SU-DHL-6 (cell line): ENCODE data around the gene ECHDC1.

Experiments
- H2AFZ ChIP-seq: fragments of 200-600 bp; sonication (generic); 2 replicates; pipeline ENCODE4 v1.6.1; 2014; ENCODE audit warnings: low read depth, mild to moderate bottlenecking, moderate library complexity, mixed read lengths, antibody characterized with exemption, low read length; ENCODE audit not compliant: severe bottlenecking
- H3F3A ChIP-seq: fragments of 200-600 bp; shearing (Covaris generic); 2 replicates; pipeline ENCODE4 v1.6.0; 2016; ENCODE audit warnings: antibody characterized with exemption, mild to moderate bottlenecking; ENCODE audit not compliant: insufficient read depth
- H3K27ac ChIP-seq: fragments of 200-600 bp; sonication (generic); 2 replicates; pipeline ENCODE4 v1.5.1; 2016; ENCODE audit warnings: low read depth, mild to moderate bottlenecking, low read length, moderate library complexity, mixed read lengths
- H3K27me3 ChIP-seq: fragments of 200-600 bp; sonication (generic), shearing (Covaris generic); 2 replicates; pipeline ENCODE4 v1.6.0; 2014; ENCODE audit warnings: mild to moderate bottlenecking, low read length
- H3K36me3 ChIP-seq: fragments of 200-600 bp; sonication (generic); 2 replicates; pipeline ENCODE4 v1.6.1; 2014; ENCODE audit warnings: mild to moderate bottlenecking, low read length, mixed read lengths
- H3K4me2 ChIP-seq: fragments of 300-600, 200-600 bp; shearing (Covaris generic), sonication (generic); 2 replicates; pipeline ENCODE4 v1.6.0; 2014; ENCODE audit warnings: low read length, low read depth, mild to moderate bottlenecking; ENCODE audit not compliant: poor library complexity, severe bottlenecking
- H3K4me3 ChIP-seq: fragments of 200-600 bp; sonication (generic); 2 replicates; pipeline ENCODE4 v1.5.1; 2014; ENCODE audit warnings: antibody characterized with exemption, low read length, mild to moderate bottlenecking, mixed read lengths; ENCODE audit not compliant: insufficient read depth, poor library complexity, severe bottlenecking
- H3K79me2 ChIP-seq: fragments of 200-600 bp; sonication (generic); 2 replicates; pipeline ENCODE4 v1.6.1; 2014; ENCODE audit warnings: mild to moderate bottlenecking, low read length, moderate library complexity; ENCODE audit not compliant: insufficient read depth
- H3K9ac ChIP-seq: fragments of 200-600 bp; sonication (generic); 2 replicates; pipeline ENCODE4 v1.7.0; 2014; ENCODE audit warnings: mild to moderate bottlenecking, low read length
- H3K9me2 ChIP-seq: fragments of 200-600 bp; sonication (generic); replicated peaks from 2 replicates; pipeline ENCODE4 v1.6.1; 2014; ENCODE audit warnings: low read length; ENCODE audit not compliant: insufficient read depth
- H3K9me3 ChIP-seq: fragments of 200-600 bp; sonication (generic); 2 replicates; pipeline ENCODE4 v1.6.1; 2014; ENCODE audit warnings: low read length, mixed read lengths; ENCODE audit not compliant: insufficient read depth
- H4K20me1 ChIP-seq: fragments of 200-600 bp; sonication (generic); 2 replicates; pipeline ENCODE4 v1.6.1; 2014; ENCODE audit warnings: low read depth, mild to moderate bottlenecking, antibody characterized with exemption, low read length, moderate library complexity, mixed read lengths
- CTCF ChIP-seq: fragments of 200-600 bp; sonication (generic); IDR thresholded peaks from one replicate; pipeline ENCODE4 v1.5.1; 2017; ENCODE audit warnings: antibody characterized with exemption, mild to moderate bottlenecking, low read length, moderate library complexity; ENCODE audit not compliant: insufficient read depth, poor library complexity, severe bottlenecking
- EZH2phosphoT487 ChIP-seq: fragments of 200-600 bp; sonication (generic), shearing (Covaris generic); conservative IDR thresholded peaks from 2 replicates; pipeline ENCODE4 v1.6.1; 2018; ENCODE audit warnings: mild to moderate bottlenecking, antibody characterized with exemption, low read length, moderate library complexity, mixed read lengths

Gene ECHDC1

GRCh38 chr6:127342296-127342945 lies 988 bp downstream of the ECHDC1 start:
- Histone ChIP-seq H3K79me2 (peaks cover 77% of the 10 kb centered on the region), H4K20me1 (peaks cover 18% of the 10 kb centered on the region), H2AFZ (peak overlapping the region; percentile 87), H3K9me3 (no peaks in the 10 kb centered on the region), H3K9me2 (no peaks in the 10 kb centered on the region), H3K27me3 (no peaks in the 10 kb centered on the region), H3F3A (peaks cover 18% of the 10 kb centered on the region; the same call in 1 of the 2 replicates), H3K9ac (peak overlapping the region; percentile 92), H3K4me2 (peak overlapping the region; percentile 98), H3K36me3 (no peaks in the 10 kb centered on the region; the same call in 1 of the 2 replicates), H3K27ac (peak overlapping the region; percentile 73), H3K4me3 (peak overlapping the region; percentile 89)
- no peak for TF ChIP-seq CTCF
- no peak for TF ChIP-seq EZH2phosphoT487

DNA sequence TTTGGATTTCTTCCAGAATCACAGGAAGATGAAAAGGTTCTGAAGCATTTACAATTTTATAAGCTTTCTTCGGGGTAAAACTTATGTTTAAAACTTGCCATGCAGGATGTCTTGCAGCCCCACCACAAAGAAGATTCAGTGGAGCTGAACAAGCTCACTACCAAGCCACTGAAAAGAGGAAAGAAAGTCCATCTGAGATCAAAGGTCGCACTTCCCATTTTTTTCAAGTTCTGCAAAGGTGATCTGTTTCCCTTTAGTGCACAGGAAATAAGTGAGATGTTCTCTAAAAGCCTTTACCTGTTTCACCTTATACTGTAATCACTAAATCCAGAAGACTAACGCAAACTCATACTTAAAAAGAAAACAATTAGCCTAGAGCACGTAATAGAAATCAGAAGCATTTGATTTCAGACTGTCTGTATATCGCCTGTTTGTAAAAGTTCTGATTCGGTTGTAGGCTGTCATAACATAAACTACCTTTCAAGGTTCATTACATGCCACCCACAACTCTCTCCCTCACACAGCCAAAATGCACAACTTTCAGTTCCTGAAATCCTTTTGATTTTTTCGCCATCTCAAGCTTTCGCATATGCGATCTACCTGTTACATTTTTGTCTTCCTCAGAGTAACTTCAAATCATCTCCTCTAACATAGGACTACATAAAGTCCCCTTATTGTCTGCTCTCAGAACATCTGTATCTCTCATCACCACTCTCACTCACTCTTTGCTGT lies 1.8 kb downstream of the ECHDC1 start:
- Histone ChIP-seq H3F3A (peaks cover 18% of the 10 kb centered on the region; the same call in 1 of the 2 replicates), H2AFZ (no peak overlapping the region), H3K79me2 (peaks cover 82% of the 10 kb centered on the region), H3K9me2 (no peaks in the 10 kb centered on the region), H3K27ac (peak overlapping the region; percentile 73), H4K20me1 (peaks cover 19% of the 10 kb centered on the region), H3K4me2 (peak overlapping the region; percentile 98), H3K9me3 (no peaks in the 10 kb centered on the region), H3K27me3 (no peaks in the 10 kb centered on the region), H3K4me3 (peak overlapping the region; percentile 89), H3K36me3 (no peaks in the 10 kb centered on the region; the same call in 1 of the 2 replicates), H3K9ac (peak overlapping the region; percentile 92)
- TF ChIP-seq CTCF (no peak), EZH2phosphoT487 (no peak)

DNA sequence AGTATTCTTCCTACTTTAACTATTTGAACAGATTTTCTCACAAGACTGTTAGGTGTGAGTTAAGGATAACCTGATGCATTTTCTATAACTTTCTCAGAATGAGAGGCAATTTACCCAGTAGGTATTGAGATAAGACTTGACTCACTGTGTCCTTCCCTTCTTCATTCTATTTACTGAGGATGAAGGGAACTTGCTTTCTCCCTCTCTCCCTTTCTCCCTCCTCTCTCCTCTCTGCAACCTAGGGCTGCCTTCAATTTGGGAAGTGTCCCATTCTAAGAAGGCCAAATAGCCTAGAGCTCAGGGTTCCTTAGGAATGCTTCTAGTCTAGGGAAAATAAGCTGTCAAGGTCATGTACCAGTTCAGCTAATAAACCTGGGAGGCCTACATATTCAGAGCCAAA lies 3.2 kb downstream of the ECHDC1 start:
- no peak for TF ChIP-seq CTCF
- TF ChIP-seq EZH2phosphoT487 = no peak

More for the DNA sequence above, 3.2 kb downstream of the ECHDC1 start:
- no peaks in the 10 kb centered on the region for H3K9me3 ChIP-seq
- no peaks in the 10 kb centered on the region; the same call in 1 of the 2 replicates for H3K36me3 ChIP-seq
- peaks cover 18% of the 10 kb centered on the region; the same call in 1 of the 2 replicates for H3F3A ChIP-seq
- no peaks in the 10 kb centered on the region for H3K27me3 ChIP-seq
- no peak overlapping the region; the same call in 1 of the 2 replicates for H3K9ac ChIP-seq
- H3K4me2 ChIP-seq = peak overlapping the region; percentile 98
- no peaks in the 10 kb centered on the region for H3K9me2 ChIP-seq
- no peak overlapping the region for H3K27ac ChIP-seq
- peaks cover 95% of the 10 kb centered on the region for H3K79me2 ChIP-seq
- no peak overlapping the region for H2AFZ ChIP-seq
- no peak overlapping the region for H3K4me3 ChIP-seq
- peaks cover 23% of the 10 kb centered on the region for H4K20me1 ChIP-seq
